Activated CD4-positive, alpha-beta T cell treated with anti-CD3 and anti-CD28 coated beads, Interleukin-2, amount 50 U/mL, for 16 hours (primary cell): ENCODE results near the gene VMP1.
"Not testable (repeated sequence)": the region's sequence is repeated elsewhere in the genome, so short reads cannot be mapped to it uniquely, and the experiment has no call there.

Experiments
- DNase-seq: peaks from one replicate; pipeline ENCODE4 v3.0.0-alpha.2; 2020

Gene VMP1

GRCh38 chr17:59873414-59873813 is 166.0 kb downstream of the VMP1 start:
- not testable (repeated sequence) for DNase-seq

GRCh38 chr17:59874376-59874775 is 166.9 kb downstream of the VMP1 start:
- DNase-seq, result no peak

- no peak for DNase-seq
Observed at GRCh38 chr17:59876107-59876506, 168.7 kb downstream of the VMP1 start.

- DNase-seq, result no peak
Observed at GRCh38 chr17:59877965-59878364, 170.5 kb downstream of the VMP1 start.

GRCh38 chr17:59878624-59879023 is 171.2 kb downstream of the VMP1 start:
- no peak for DNase-seq

GRCh38 chr17:59884861-59885260 is 177.4 kb downstream of the VMP1 start:
- DNase-seq, result no peak

- DNase-seq, result no peak
Observed at GRCh38 chr17:59888145-59888750, 180.8 kb downstream of the VMP1 start.

- peak; percentile 25 for DNase-seq
Observed at GRCh38 chr17:59890720-59891119, 183.3 kb downstream of the VMP1 start.
